ENCODE data around the gene USF1. TPM values are rescaled to one million over a fixed set of nuclear protein-coding genes. Genes with fewer than 3 reads are reported as not detected.
"Not testable (repeated sequence)": the region's sequence is repeated elsewhere in the genome, so short reads cannot be mapped to it uniquely, and the experiment has no call there.

Gene USF1
- polyA plus RNA-seq, 1 of the 3 experiments (the other 2 are of a cell fraction), result 43.1 TPM

GRCh38 chr1:161068306-161069234 lies 22.8 kb upstream of the USF1 start (continued):
- no peak for TF ChIP-seq RCOR1 (IDR thresholded peaks at IDR 0.05; ENCODE audit: low read length)

GRCh38 chr1:161066694-161067093 lies 20.9 kb upstream of the USF1 start:
- no peaks in the 10 kb centered on the region for H3K36me3 ChIP-seq (replicated peaks in 1 of 2; ENCODE audit: control insufficient read depth in 1 of 2, insufficient read depth in 2 of 2, low read length in 1 of 2)
- no peak for DNase-seq
- POLR2A ChIA-PET, result no interaction called here
- no peaks in the 10 kb centered on the region for H3F3A ChIP-seq (replicated peaks; ENCODE audit: insufficient read depth)
- H3K79me2 ChIP-seq (ENCODE audit: insufficient read depth), result no peaks in the 10 kb centered on the region
- H3K9me2 ChIP-seq, result no peaks in the 10 kb centered on the region
- TF ChIP-seq RXRA (IDR thresholded peaks at IDR 0.05; ENCODE audit: borderline replicate concordance, low read depth), result no peak
- H4K20me1 ChIP-seq (ENCODE audit: insufficient read depth), result no peaks in the 10 kb centered on the region
- CTCF ChIA-PET, result no interaction called here
- H3K9me3 ChIP-seq, result no peaks in the 10 kb centered on the region
- H3K4me2 ChIP-seq, result no peak overlapping the region
- WGBS (ENCODE audit: low lambda C conversion rate), result 51% methylated on average over 3 of the region's 3 CpGs
- H3K4me3 ChIP-seq (ENCODE audit: low read depth in 2 of 2, low read length in 1 of 2), result no peak overlapping the region
- no peaks in the 10 kb centered on the region for H3K4me1 ChIP-seq (ENCODE audit: control insufficient read depth in 1 of 2, insufficient read depth in 2 of 2, low read depth in 1 of 2, low read length in 1 of 2)
- H3K27me3 ChIP-seq (ENCODE audit: insufficient read depth), result peaks cover 9% of the 10 kb centered on the region; the same call in 1 of the 2 replicates
- H3K27ac ChIP-seq (ENCODE audit: low read depth in 2 of 2, low read length in 1 of 2), result no peak overlapping the region
- no peak overlapping the region for H2AFZ ChIP-seq (ENCODE audit: low read depth)
- H3K9ac ChIP-seq, result no peak overlapping the region

GRCh38 chr1:161065681-161066080 lies 19.9 kb upstream of the USF1 start:
- POLR2A ChIA-PET; H3K4me2 ChIP-seq; H3K4me3 ChIP-seq (ENCODE audit: low read depth in 2 of 2, low read length in 1 of 2); H3F3A ChIP-seq (replicated peaks; ENCODE audit: insufficient read depth); H3K9ac ChIP-seq; H2AFZ ChIP-seq (ENCODE audit: low read depth); H3K4me1 ChIP-seq (ENCODE audit: control insufficient read depth in 1 of 2, insufficient read depth in 2 of 2, low read depth in 1 of 2, low read length in 1 of 2); H4K20me1 ChIP-seq (ENCODE audit: insufficient read depth); H3K9me3 ChIP-seq; H3K79me2 ChIP-seq (ENCODE audit: insufficient read depth); CTCF ChIA-PET; H3K36me3 ChIP-seq (replicated peaks in 1 of 2; ENCODE audit: control insufficient read depth in 1 of 2, insufficient read depth in 2 of 2, low read length in 1 of 2); H3K27ac ChIP-seq (ENCODE audit: low read depth in 2 of 2, low read length in 1 of 2); H3K27me3 ChIP-seq (ENCODE audit: insufficient read depth); H3K9me2 ChIP-seq; DNase-seq: not testable (repeated sequence)
- WGBS (ENCODE audit: low lambda C conversion rate), result 85% methylated on average over 7 of the region's 7 CpGs

GRCh38 chr1:161063936-161064335 lies 18.2 kb upstream of the USF1 start:
- H3K79me2 ChIP-seq (ENCODE audit: insufficient read depth); H3K36me3 ChIP-seq (replicated peaks in 1 of 2; ENCODE audit: control insufficient read depth in 1 of 2, insufficient read depth in 2 of 2, low read length in 1 of 2); H3F3A ChIP-seq (replicated peaks; ENCODE audit: insufficient read depth); H3K9me2 ChIP-seq; POLR2A ChIA-PET; H3K4me2 ChIP-seq; H3K27ac ChIP-seq (ENCODE audit: low read depth in 2 of 2, low read length in 1 of 2); H3K9me3 ChIP-seq; DNase-seq; H3K27me3 ChIP-seq (ENCODE audit: insufficient read depth); H3K4me1 ChIP-seq (ENCODE audit: control insufficient read depth in 1 of 2, insufficient read depth in 2 of 2, low read depth in 1 of 2, low read length in 1 of 2); H4K20me1 ChIP-seq (ENCODE audit: insufficient read depth); H2AFZ ChIP-seq (ENCODE audit: low read depth); H3K4me3 ChIP-seq (ENCODE audit: low read depth in 2 of 2, low read length in 1 of 2); H3K9ac ChIP-seq: not testable (repeated sequence)
- CTCF ChIA-PET, result interaction anchor here (0.9 kb wide), 1 partner anchor 34 kb away, joined by 3 read pairs; no protein-coding TSS in a partner anchor
- WGBS (ENCODE audit: low lambda C conversion rate), result 37% methylated on average over 6 of the region's 6 CpGs
